Lower leg skin (tissue), 3 donors: ENCODE measurements around the gene SRSF4.

Experiments used
- POLR2A ChIP-seq, 2 donors: fragments of 450-650 bp; IDR thresholded peaks; one replicate each; pipeline ENCODE4 v1.6.1; 2016 to 2017; ENCODE audit warnings: antibody characterized with exemption in 2 of 2, mild to moderate bottlenecking in 1 of 2, moderate library complexity in 1 of 2
- TF ChIP-seq, protein P1 (sequence below), 3 donors: fragments of 450-650 bp; IDR thresholded peaks; one replicate each; pipeline ENCODE4 v1.5.1; 2016; ENCODE audit warnings: antibody characterized with exemption in 3 of 3, mild to moderate bottlenecking in 3 of 3, moderate library complexity in 2 of 3

DNA sequence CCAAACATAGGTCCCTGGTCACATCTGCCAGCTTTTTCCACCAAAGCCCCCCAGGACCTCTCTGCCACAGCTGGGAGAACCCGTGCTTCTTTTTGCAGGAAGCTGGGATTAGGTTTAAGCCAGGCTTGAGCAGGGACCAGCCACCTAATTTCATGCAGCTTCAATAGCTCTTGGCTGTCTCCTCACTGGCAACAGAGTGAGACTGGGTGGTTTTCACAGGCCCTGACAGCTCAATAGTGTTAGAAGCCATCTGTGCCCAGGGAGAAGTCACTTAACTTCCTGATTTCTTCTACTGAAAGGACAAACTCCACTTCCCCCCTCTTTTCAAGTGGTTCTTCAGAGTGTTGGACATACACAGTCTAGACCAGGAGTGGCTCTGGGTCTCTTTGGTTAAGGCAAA, 20.4 kb upstream of the SRSF4 start:
- TF ChIP-seq, protein P1, sequence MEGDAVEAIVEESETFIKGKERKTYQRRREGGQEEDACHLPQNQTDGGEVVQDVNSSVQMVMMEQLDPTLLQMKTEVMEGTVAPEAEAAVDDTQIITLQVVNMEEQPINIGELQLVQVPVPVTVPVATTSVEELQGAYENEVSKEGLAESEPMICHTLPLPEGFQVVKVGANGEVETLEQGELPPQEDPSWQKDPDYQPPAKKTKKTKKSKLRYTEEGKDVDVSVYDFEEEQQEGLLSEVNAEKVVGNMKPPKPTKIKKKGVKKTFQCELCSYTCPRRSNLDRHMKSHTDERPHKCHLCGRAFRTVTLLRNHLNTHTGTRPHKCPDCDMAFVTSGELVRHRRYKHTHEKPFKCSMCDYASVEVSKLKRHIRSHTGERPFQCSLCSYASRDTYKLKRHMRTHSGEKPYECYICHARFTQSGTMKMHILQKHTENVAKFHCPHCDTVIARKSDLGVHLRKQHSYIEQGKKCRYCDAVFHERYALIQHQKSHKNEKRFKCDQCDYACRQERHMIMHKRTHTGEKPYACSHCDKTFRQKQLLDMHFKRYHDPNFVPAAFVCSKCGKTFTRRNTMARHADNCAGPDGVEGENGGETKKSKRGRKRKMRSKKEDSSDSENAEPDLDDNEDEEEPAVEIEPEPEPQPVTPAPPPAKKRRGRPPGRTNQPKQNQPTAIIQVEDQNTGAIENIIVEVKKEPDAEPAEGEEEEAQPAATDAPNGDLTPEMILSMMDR (IDR thresholded peaks at IDR 0.05), result no peak
- no peak for TF ChIP-seq POLR2A (IDR thresholded peaks at IDR 0.05)
